ENCODE results near the gene CAPZB.
A peak's percentile ranks its signal among the peaks of the same experiment; 100 is the strongest.

CAPZB gene

DNA sequence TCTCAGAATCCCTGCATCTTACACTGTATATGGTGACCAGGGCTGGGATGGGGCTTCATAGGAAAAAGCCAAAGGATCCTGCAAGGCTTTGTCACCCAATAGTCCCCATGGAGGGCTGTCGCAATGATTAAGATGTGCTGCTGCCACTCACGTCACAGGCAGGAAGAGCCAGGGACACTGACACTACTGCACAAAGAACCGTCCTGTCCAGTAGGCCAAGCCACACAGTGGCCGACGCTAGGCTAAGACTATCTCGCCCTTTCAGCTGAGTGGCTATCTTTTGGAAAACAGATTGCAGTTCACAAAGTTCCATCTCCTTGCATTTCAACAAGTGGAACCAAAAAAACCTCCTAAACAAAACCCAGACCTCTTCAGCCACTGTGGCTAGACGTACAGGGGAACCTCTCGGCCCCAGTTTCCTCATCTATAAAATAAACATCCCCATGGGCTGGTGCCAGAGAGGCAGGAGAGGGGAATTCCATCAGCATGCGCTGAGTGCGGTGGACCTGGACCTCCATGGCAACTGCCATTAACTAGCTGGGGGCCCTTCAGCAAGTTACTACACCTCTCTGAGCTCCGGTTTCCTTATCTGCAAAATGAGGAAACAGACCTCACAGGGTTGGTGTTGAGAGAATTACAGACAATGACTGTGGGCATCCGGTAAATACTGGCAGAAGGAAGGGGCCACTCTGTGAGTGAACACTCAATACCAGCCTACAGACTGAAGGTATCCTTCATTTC, 8.7 kb downstream of the CAPZB start:
- DNase-seq (ENCODE audit: extremely low spot score, insufficient read length, low read depth) (no peak), FAIRE-seq (no peak)

DNA sequence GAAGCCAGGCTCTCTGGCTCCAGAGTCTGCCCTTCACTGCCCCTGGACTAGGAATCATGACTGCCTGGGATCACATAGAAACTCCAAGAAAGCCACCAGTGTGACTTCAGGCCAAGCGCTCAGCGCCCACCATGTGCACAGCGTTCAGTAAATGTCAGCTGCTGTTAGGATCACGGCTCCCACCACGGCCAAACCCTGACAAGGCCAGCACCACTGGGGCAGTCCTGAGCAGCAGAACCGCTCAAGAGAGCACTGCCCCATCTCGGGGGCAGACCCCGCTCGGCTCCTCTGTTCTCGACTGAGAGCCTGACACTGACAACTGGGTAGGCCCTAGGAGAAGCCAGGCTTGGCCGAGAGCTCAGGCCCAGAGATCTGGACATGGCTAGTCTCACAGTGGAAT, 10.0 kb downstream of the CAPZB start:
- FAIRE-seq (no peak), DNase-seq (ENCODE audit: extremely low spot score, insufficient read length, low read depth) (no peak)

DNA sequence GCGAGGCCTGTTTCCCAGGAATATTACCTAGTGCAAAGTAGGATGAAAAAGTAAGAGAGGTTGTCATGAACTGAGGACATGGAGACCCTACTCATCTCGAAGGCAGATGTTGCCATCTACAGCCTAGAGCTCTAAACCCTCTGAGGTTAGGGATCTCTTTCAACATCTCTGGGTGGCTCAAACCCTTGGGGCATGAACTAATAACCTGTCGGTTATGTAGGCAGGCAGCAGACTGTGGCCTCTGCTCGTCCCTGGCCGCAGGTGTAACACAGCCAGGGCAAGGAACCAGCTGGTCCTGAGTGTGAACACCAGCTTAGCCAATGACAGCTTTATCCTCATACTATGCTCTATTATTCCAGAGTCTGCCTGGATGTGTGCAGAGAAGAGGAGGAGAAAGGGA, 13.2 kb downstream of the CAPZB start:
- FAIRE-seq = no peak
- no peak for DNase-seq (ENCODE audit: extremely low spot score, insufficient read length, low read depth)

DNA sequence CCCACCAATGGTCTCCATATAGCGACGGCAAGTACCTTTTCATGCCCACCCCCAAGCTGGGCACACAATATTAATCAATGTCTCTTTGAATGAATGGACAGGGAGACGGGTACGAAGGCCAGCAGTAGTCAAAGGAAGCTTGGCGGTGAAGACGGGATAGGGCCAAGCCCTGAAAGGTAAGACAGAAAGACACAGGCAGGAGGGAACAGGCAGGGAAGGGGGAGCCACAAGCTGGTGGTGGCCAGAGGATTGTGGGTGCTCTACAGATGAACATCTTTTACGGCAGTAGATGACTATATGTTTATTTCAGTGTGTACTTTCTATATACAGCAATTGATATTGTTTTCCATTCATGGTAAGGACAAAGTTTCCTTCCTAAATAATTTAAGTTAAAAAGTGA, 16.3 kb downstream of the CAPZB start:
- peak; percentile 9 for FAIRE-seq

DNA sequence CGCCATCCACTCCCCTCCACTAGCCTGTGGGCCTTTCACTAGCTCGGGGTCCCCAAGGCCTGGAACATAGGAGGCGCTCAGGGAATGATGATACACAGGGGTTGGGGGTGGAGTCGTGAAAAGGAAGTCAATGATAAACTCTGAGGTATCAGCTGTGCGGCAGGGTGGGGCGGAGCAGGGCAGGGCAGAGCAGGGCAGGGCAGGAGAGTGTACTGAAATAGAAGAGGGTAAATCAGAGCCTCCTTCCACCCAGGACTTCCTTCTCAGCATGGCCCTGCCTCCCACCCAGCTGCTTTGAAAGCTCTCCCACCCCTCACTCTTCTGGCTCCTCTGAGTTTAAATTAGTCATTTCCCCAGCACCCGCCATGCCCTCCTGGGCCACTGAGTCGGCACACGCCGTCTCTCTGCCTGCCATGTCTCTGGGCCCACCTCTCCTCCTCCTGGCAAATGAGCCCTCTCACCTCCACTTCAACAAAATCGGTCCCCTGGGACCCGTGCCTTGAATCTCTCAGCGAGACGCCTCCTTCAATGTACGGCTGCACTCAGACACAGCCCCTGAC, 16.9 kb downstream of the CAPZB start:
- DNase-seq (ENCODE audit: extremely low spot score, insufficient read length, low read depth) = no peak
- peak; percentile 86 for FAIRE-seq

More for the DNA sequence above, 16.3 kb downstream of the CAPZB start:
- no peak for DNase-seq (ENCODE audit: extremely low spot score, insufficient read length, low read depth)

- FAIRE-seq (no peak), DNase-seq (ENCODE audit: extremely low spot score, insufficient read length, low read depth) (no peak)
Observed at GRCh38 chr1:19467199-19468187, 17.8 kb downstream of the CAPZB start.

DNA sequence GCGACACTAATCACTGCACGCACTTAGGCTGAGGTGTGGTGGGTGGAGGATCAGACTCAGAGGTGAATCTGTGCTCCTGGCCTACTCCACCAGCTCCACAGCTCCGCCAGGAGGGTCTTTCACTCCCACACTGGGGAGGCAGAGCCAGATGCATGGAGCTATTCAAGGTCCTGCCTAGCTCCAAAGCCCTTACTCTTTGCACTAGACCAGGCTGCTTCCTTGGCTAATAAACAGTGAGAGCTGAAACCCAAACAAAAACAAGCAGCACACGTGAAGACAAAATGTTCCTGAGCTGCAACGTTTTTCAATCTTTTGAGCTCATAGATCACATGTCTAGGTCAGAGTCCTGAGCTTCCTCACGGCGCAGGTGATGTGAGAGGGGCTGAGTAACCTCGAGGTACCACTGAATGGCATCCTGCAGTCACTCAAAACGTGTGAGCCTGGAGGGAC, 19.2 kb downstream of the CAPZB start:
- DNase-seq (ENCODE audit: extremely low spot score, insufficient read length, low read depth) (no peak), FAIRE-seq (no peak)

GRCh38 chr1:19465650-19466049, 19.7 kb downstream of the CAPZB start:
- no peak for FAIRE-seq
- DNase-seq (ENCODE audit: extremely low spot score, insufficient read length, low read depth) = no peak

- DNase-seq (ENCODE audit: extremely low spot score, insufficient read length, low read depth) (no peak), FAIRE-seq (no peak)
Observed at GRCh38 chr1:19465123-19465522, 20.2 kb downstream of the CAPZB start.

- FAIRE-seq (no peak), DNase-seq (ENCODE audit: extremely low spot score, insufficient read length, low read depth) (no peak)
Observed at GRCh38 chr1:19464696-19465095, 20.6 kb downstream of the CAPZB start.

- FAIRE-seq = no peak
- DNase-seq (ENCODE audit: extremely low spot score, insufficient read length, low read depth) = no peak
Observed at GRCh38 chr1:19463504-19463803, 21.9 kb downstream of the CAPZB start.

GRCh38 chr1:19462781-19463503, 22.4 kb downstream of the CAPZB start:
- FAIRE-seq (peak; percentile 86), DNase-seq (ENCODE audit: extremely low spot score, insufficient read length, low read depth) (no peak)

- FAIRE-seq = no peak
- no peak for DNase-seq (ENCODE audit: extremely low spot score, insufficient read length, low read depth)
Observed at GRCh38 chr1:19461220-19461554, 24.2 kb downstream of the CAPZB start.

GRCh38 chr1:19460535-19461219, 24.7 kb downstream of the CAPZB start:
- FAIRE-seq (no peak), DNase-seq (ENCODE audit: extremely low spot score, insufficient read length, low read depth) (no peak)

DNA sequence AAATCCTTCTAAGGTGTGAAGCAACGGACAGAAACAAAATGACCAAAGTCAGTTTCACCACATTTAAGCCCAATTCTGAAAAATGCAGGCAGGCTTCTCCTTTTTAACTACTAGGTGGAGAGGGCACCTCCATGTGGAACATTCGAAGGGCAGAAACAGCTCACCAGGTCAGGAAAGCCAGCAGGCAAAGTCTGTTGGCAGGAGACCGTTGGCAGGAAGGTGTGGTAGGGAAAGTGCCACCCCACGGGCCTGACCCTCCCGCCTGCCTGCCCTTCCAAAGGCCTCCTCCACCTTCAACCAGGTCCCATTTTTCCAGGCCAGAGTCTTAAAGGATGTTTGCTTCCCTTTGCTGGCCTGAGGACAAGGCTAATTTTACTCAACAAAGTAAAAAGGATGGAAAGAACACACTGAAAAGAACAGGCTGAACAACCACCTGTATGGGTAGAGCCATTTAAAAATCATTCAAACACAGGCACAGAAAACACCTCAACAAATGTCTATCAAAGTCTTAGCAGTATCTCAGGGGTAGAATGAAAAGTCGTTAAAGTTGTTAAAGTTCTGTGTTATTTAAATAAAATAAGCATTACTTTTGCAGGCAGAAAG, 26.4 kb downstream of the CAPZB start:
- DNase-seq (ENCODE audit: extremely low spot score, insufficient read length, low read depth) (no peak), FAIRE-seq (no peak)

GRCh38 chr1:19457607-19458006, 27.7 kb downstream of the CAPZB start:
- FAIRE-seq = no peak
- DNase-seq (ENCODE audit: extremely low spot score, insufficient read length, low read depth) = no peak

DNA sequence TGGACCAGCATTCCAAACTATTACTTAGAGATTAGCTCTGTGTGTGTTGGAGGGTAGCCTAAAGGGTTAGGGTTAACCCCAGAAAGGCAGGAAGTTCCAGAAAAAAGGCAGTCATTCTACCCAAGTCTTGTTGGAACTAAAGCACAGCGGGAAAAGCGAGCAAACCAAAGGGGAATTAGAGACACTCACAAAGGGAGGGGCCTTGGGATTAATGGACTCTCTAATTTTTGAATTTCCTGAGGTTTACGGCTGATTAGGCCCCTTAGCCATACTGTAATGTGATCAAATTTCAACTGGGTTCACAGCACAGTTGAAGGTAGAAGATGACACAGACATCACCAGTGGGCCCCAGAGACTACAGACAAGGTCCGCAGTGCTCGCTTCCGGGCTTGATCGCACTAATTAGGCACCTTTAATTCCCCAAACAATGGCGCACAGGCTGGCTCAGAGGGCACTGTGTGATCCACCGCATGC, 28.3 kb downstream of the CAPZB start:
- DNase-seq (ENCODE audit: extremely low spot score, insufficient read length, low read depth) = no peak
- no peak for FAIRE-seq

DNA sequence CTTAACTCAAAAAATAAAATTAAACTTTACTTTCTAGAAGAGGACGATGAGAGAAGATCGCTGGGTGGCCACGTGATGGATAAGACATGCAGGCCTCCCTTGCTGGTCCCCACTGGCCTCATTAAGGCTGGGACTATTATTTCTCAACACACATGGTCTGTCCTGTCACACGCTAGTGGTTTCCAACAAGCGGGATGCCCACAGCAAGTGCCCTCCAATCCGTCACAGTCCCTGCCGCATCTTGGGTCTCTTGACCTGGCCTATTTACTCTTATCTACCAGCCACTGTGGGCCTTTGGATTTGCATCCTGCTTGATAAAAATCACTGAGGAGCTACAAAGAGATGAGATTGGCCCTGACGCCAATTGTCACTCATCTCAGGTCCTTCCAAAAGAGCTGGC, 30.0 kb downstream of the CAPZB start:
- FAIRE-seq = no peak

More for the DNA sequence above, 30.0 kb downstream of the CAPZB start:
- DNase-seq (ENCODE audit: extremely low spot score, insufficient read length, low read depth) = no peak
